ENCODE results near the gene FBXO34.

GRCh38 chr14:55306938-55307589, 35.8 kb downstream of the FBXO34 start:
- TF ChIP-seq, protein P1, sequence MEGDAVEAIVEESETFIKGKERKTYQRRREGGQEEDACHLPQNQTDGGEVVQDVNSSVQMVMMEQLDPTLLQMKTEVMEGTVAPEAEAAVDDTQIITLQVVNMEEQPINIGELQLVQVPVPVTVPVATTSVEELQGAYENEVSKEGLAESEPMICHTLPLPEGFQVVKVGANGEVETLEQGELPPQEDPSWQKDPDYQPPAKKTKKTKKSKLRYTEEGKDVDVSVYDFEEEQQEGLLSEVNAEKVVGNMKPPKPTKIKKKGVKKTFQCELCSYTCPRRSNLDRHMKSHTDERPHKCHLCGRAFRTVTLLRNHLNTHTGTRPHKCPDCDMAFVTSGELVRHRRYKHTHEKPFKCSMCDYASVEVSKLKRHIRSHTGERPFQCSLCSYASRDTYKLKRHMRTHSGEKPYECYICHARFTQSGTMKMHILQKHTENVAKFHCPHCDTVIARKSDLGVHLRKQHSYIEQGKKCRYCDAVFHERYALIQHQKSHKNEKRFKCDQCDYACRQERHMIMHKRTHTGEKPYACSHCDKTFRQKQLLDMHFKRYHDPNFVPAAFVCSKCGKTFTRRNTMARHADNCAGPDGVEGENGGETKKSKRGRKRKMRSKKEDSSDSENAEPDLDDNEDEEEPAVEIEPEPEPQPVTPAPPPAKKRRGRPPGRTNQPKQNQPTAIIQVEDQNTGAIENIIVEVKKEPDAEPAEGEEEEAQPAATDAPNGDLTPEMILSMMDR (IDR thresholded peaks at IDR 0.05): no peak
- TF ChIP-seq EP300 (IDR thresholded peaks at IDR 0.05): no peak
- no peak for TF ChIP-seq POLR2A (IDR thresholded peaks at IDR 0.05)
